Stimulated activated CD4-positive, alpha-beta T cell treated with anti-CD3 and anti-CD28 coated beads, Interleukin-1b, Interleukin-23, amount 100 ng/mL, for 48 hours (primary cell): ENCODE results near the gene ELMOD1.

ENCODE experiments used
- DNase-seq: peaks from one replicate; pipeline ENCODE4 v3.0.0-alpha.2; 2020

The ELMOD1 gene

DNA sequence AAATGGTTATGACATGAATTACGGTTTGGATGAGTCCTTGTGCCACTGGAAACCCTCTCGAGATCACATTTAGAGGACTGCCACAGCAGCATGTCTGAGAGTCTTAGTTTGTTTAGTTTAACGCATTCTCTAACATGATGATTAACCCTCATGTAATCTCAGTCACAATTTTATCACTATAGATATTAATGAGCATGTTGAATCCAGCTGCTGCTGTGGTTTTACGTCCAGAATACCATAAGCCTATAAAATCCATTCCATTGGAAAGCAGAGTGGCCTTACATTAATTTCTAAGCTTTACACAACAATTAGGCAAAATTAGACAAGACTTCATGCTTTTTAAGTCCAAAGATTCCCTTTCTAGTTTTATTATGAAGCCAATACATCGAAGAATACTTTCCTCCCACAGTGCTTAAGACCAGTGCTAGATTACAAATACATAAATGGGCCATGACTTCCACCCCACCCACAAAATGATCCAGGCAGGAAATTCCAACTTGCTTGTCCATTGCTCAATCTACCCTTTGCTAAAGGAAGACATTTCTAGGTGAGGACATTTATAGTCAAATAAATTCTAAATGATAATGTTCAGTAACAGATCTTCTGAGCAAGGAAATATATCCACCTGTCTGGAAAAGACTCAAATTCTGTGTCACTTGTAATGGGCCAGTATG is 3.5 kb upstream of the ELMOD1 start:
- no peak for DNase-seq

DNA sequence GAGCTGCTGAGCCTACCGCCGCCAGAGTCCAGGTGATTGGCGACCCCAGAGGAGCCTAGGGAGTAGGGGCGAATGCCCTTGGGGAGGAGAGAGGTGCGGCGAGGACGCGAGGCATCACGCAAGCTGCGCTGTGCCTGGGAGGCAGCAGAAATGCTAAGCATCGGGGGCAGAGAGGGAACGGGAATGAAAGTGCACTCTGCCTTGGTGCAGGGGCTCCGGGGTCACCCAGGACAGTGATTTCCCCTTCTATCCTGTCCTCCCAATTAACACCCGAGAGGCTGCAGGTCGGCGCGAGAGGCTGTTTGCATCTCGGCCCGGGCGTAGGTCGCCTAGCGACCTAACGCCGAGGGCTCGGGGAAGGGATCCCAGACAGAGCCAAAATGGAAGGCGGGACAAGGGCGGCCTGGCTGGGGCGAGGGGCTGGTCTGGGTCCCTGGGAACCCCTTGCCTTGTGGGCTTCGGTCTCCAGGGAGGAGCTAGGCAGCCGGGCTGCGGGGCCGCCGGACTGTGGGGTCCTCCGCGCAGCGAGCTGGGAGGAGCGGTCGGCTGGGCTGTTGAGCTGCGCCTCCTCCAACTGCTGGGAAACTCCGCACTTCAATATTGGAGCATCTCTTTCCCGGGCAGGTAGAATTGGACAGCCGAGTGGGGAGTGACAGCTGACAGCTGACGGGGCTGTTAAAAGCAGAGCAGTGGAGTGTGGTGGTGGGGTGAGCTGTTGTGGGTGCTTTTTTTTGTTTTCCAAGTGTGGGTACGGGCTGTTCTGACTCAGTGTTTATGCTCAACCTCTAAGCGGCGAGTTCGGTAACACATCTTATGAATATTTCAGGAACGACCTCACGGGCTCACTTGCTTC is 657 bp downstream of the ELMOD1 start:
- peak; percentile 51 for DNase-seq

DNA sequence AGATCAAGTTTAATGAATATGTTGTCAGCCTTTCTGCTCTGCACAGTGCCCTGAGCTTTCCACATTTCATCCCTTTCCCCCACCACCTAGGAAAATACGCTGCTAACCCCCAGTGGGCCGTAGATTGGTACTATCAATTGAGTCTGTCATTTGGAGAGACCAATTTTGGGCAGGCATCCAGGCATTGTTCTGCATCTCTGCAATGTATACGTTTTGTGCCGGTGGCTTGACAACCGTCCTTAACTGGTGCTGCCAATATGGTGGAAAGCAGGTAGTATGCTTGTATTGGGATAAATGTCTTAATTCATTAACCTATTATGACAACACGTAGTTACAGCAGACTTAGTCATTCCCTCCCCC is 1.3 kb downstream of the ELMOD1 start:
- DNase-seq = no peak

DNA sequence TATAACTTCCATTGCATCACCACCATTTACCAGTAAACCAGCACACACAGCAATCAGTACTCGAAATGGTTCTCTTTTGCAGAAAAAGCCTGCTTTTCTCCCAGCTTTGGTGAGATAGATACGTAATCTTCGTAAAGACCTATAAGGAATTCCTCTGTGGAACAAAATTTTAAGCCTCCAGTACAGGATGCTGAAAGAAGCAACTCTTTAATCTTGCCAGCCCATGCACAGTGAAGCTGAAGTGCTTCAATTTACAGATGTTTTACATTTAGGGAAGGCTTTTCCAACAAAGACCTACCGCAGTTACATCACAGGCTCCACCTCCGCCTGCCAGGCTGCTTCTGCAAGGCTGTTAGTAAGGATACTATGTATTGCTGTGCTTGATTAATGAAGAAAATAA is 1.9 kb downstream of the ELMOD1 start:
- DNase-seq = no peak

DNA sequence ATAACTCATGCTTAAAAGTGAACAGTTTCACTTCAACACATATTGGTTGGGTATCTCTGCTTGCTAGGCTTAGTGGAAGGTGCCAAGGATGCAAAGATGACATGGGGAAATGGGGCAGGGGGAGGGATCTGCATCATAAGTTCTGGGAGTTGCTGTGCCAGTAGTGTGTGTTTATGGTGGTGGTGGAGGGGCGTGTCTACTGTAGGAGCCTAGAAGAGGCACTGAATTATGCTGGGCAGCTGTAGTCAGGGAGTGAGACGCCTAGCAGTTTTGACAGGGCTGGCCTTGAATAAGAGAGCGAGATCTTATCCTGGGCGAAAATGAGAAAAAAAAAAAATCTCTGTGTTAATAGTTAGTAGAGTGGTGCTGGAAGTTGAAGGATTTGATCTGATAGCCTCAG is 3.0 kb downstream of the ELMOD1 start:
- no peak for DNase-seq

DNA sequence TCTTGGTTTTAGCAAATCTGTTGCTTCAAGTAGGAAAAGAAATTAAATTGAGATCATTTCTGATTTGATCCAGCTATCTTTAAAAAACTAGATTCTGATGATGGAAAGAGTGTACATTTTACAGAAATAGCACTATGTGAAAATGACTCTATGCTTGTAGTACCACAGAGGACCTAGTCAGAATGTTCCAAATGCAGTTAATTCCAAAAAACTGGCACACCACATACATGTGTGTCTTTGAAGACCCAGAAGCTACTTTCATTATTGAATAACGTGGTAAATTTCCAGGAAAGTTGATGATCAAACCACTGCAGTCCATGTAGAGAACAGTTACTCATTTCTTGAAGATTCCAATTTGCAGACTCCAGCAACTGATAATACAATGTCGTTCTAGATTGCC is 3.8 kb downstream of the ELMOD1 start:
- no peak for DNase-seq

DNA sequence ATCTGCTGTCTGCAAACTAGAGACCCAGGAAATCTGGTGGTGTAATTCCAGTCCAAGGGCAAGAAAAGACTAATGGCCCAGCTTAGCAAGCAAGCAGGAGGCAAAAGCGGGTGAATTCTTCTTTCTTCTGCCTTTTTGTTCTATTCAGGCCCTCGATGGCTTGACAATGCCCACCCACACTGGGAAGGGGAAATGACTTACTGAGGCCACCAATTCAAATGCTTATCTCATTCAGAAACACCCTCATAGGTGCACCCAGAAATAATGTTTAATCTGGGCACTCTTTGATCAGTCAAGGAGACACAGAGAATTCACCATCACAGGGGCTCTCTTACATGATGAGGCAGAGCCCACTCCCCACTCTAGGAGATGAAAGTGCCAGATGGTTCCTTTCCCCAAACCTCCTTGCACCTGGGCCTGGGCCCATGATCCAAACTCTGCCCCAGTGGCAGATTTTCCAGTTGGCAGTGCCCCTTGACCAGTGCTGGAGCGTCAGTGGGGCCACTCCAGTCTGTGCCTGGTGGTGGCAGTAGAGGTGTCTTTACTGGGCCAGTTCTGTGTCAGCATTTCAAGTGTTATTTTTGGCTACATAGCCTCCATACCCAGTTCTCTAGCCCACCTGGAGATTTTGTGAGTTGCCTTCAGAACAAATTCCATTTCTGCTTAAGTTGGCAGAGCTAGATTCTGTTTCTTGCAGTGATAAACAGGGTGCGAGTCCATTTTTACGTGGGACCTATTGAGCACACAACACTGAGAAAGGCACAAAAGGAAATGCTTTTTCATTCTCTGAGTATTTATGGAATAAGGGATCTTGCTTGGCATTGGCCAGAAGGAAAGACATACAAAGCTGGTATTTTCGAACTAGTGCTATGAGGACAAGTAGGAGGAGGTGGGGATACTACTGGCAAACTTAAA is 7.5 kb downstream of the ELMOD1 start:
- no peak for DNase-seq

DNA sequence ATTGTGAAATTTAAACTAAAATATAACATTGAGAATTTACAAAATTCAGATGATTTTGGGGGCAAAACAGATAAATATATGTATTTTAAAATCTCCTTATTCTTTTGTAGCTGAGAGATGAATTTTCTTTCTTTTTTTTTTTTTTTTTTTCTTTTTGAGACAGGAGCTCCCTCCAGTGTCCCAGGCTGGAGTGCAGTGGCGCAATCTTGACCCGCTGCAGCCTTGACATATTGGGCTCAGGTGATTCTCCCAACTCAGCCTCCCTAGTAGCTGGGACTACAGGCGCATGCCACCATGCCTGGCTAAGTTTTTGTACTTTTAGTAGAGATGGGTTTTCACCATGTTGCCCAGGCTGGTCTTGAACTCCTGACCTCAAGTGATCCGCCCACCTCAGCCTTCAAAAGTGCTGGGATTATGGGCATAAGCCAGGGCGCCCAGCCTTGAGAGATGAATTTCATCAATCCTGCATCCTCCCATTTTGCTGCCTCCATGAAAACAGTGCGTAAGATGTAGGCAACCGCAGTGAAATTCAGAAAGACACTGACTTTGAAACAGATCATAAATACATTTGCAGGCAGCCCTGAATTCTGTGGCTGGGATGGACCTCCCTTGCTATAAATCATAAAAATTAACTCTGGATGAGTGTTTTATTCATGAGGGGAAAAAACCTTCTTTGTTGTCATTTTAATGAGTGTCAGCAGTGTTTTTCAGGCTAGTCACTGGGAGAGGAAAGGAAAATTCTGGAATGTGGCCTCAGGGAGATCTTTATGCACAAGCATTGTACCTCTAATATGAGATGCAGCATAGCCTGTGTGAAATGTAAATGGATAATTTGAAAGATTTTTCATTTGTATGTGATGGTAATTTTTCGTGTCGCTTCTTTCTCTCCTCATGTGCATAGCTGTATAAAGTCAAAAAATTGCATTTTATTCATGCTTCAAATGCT is 14.4 kb downstream of the ELMOD1 start:
- no peak for DNase-seq

DNA sequence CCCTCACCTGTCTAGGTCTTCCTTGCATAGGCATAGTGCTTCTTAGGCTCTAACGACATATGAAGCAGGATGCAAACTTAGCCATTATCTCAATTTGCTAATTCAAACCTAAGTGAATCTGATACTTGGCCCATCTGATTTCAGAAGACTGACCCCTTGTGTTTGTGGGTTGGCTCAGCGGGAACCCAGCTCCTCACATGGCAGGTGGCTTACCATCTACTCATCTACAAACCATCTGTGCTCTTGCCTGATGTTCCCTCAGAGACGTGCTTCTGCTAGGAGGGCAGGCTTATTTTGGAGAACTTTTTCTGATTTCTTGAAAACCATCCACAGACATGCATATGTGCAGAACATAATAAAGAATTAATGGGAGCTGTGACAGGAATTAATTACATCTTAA is 15.2 kb downstream of the ELMOD1 start:
- no peak for DNase-seq

DNA sequence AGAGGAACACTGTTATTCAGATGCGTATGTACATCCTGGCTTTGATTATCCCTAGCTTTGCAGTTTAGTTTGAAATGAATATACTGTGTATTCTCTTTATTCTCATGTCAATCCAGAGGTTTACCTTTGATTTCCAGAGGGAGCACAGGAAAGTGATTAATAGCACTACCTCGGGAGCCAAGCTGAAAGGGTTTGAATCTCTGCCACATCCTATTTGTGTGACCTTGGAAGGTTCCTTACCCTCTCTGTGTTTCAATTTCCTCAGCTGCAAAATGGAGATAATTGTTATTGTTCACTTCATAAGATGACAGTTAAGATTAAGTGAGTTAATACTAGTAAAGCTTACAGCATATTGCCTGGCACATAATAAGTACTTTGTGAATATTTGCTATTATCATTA is 17.9 kb downstream of the ELMOD1 start:
- no peak for DNase-seq

DNA sequence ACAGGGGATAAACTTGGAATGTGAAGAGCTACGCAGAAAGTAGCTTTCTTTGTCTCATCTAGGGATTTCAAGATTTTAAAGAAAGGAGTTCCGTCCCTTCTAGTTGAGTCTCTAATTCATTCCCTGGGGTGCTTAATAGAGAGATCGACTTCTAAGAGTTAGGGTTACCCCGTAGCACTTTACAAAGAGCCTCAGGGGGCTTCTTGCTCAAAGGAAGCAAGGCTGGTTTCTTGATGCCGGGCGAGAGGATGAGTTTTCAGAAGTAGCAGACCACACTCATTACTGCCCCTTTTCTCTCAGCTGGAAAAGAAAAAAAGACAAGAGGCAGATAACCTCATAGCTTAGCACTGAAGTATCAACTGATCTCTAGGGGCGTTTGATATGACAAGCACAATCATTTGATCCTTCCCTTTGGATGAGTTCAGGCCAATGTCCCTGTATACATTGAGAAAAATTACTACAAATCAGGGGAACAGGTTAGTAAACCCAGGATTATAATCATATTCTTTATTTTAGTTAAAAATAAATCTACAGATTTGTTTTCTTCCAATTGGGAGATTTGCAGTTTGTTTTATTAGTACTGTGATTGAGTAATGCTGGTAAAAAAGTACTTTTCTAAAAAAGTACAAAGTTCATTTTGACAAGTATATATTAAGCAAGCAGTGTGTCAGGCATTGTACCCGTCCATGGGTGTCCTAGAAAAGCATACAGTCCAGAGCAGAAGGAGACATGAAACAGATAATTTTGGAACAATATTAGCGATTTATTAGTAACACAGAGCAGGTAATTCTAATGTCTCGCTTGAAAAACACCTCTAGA is 18.7 kb downstream of the ELMOD1 start:
- DNase-seq = no peak

DNA sequence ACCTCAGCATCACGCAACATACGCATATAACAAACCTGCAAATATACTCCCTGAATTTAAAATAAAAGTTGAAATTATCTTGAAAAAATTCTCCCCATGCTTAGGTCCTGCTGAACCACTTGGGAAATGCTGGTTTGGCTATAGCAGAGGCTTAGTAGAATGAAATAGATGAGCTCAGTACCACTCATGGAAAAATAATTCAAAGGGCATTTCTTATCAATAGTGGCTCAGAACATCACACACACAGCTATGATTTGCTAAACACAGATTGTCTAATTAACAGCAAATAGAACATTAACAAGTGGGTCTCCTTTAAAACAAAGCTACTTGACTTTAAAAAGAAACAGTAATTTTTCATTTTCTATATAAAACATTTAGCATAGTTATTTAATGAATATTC is 21.5 kb downstream of the ELMOD1 start:
- DNase-seq = no peak

DNA sequence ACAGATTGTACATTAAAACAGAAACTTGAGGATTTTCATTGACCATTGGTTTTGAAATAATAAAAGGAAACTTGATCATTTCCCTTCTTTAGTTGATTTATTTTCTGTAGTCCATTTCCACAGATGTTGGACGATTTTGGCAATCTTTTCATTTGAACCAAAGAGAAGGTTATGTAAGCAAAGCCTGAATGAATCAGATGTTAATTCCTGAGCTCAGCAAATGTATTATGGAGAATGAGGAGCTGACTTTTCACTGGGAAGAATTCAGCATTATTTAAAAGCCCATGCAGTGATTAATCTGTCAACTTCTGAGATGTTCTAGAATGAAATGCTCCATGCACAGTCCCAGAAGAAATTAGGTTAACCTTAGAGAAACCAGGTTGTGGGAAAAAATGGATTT is 29.0 kb downstream of the ELMOD1 start:
- no peak for DNase-seq

DNA sequence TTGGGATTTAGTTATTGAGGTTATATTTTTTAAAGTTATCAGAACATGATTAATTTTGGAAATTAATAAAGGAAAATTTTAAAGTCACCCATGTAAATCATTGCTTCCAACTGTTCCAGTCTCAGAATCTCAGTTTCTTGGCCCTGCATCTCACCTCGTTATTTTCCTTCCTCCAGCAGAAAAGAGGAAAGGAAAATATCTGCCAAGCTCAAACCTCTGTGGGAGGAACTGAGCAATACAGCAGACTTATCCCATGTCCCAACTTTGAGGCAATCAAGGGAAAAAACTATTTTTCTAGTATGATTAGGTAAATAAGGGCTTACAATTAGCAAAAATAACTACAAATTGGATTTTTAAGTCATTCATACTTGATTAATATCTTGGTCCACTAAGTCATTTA is 30.1 kb downstream of the ELMOD1 start:
- DNase-seq = no peak

DNA sequence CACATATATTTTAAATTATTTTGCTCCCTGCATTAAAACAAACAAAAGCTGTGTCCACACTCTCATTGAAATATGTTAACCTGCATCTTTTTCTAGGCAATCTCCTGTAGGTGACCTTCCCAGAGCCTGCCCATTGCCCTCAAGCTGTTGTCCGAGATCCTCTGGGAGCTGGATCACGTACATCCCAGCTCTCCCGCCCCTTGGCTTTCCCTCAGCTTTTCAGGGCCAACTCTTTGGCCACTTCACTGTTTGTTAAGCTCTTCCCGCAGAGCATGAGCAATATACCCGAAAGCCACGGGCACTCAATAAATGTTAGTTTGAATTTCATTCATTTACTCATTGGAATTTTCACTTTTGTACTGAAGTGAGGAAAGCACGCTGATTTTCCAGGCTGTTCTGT is 32.2 kb downstream of the ELMOD1 start:
- DNase-seq = no peak

DNA sequence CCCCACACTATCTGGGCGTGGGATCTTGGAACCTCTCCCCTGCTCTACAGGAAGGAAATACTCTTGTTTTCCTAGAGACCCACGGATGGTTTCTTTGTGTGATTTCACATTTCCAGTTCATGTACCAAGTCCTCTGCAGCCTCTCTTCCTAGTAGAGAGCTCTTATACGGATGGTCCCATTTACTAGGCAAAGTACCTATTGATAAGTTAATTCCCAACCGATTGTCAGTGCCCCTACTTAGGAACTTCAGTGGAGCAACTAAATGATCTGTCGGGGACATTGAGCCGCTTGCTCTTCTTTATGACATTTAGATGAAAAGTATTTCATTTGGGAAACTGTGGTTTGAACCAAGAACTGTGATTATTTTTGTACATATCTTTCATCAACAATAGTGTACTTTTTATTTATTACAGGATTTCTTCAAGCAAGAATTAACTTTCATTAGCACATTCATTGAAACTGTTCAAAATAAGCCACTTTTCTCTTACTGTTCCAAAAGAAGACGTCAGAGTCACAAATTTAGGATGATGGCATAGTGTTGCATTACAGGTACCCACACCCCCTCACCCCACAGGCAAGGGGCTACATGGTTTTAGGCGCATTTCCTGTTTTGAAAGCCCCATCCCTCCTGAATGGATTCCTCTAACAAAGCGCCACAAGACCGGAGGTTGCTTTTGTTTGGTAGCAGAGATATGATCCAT is 34.2 kb downstream of the ELMOD1 start:
- DNase-seq = no peak

DNA sequence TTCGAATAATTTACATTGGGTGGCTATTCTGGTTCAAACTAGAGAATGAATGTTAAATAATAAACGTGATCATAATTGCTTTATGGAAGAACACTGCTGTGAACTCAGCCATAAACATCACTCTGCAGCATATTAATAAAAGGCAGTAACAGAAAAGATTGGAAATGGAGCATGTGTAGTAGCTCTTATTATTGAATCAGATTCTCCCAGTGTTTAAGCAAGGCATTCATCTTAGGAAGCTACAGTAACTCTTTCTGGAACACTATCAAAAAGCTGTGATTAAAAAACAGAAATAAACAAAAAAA is 34.7 kb downstream of the ELMOD1 start:
- no peak for DNase-seq

DNA sequence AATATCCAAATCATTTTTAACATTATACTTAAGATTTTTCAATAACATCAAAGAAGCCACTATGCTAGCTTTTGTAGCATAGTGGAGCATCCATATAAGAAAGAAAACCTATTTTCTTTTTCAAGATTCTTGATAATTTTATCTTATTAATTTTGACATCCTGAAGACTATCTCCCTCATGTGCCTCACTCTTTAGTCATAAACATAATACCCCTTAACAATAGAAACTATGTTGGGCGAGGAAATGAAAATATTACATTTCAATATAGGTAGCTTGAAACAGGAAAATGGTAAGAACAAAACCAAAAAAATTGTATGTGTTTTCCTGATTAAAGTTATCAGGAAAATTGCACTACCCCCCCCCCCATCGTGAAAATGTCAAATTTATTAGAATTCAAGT is 40.1 kb downstream of the ELMOD1 start:
- no peak for DNase-seq

DNA sequence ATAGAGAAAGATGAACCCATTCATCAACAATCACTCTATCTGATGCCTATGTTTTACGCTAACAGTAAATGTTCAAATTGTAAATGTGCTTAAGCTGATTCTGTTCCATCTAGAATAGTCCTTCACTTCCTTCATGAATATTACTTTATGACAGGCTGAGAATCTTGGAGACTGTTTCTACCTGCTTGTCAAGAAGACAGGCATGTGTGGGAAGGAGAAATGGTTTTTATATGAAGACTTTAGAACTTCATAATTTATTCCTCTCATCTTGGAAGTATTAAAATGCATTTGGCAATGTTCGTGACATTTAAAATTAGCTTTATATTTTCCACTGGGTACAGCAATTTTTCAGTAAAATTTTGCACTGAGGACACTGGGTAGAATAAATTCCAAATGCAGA is 41.0 kb downstream of the ELMOD1 start:
- no peak for DNase-seq

DNA sequence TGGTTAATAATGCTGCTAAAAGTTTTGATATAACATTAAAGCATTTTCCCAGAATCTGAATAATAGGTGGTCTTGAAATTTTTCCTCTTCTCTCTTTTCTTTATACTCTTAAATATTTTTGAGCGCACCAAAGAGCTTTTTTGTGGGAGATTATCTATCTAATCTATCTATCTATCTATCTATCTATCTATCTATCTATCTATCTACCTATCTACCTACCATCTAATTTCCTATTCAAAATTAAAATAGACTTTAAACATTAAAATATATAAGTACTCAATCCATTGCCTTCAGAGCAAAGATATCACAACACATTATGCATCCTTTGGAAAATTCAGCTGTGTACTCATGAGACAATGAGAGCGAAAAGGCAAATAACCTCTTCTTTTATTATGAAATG is 55.8 kb downstream of the ELMOD1 start:
- DNase-seq = no peak

DNA sequence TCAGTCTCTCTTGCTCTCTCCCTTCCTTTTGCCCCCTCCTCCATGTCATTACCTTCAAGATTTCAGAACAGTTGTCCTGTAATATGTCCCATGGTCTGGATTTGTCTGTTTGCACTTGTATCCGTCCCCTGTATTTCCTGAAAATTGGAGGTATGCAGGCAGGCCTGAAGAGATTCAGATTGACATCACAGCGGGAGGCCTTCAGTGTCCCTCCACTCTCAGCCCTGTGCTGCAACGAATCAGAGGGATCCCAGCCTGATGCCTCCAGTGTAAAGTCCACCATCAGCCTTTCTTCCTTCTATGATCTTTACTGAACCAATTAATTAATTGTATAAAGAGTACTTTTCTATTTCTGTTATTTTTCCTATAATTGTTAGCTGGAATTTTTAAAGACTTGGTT is 57.3 kb downstream of the ELMOD1 start:
- DNase-seq = no peak
